SU-DHL-6 (cell line): ENCODE measurements around the gene PAM16.

Experiments
- CTCF ChIP-seq: fragments of 200-600 bp; sonication (generic); IDR thresholded peaks from one replicate; pipeline ENCODE4 v1.5.1; 2017; ENCODE audit warnings: antibody characterized with exemption, mild to moderate bottlenecking, low read length, moderate library complexity; ENCODE audit not compliant: insufficient read depth, poor library complexity, severe bottlenecking
- EZH2phosphoT487 ChIP-seq: fragments of 200-600 bp; sonication (generic), shearing (Covaris generic); conservative IDR thresholded peaks from 2 replicates; pipeline ENCODE4 v1.6.1; 2018; ENCODE audit warnings: mild to moderate bottlenecking, antibody characterized with exemption, low read length, moderate library complexity, mixed read lengths

- TF ChIP-seq CTCF (no peak), EZH2phosphoT487 (no peak)
These were observed 35.9 kb upstream of the PAM16 start for GRCh38 chr16:4386951-4387565.
